Activated B cell treated with CpG ODN at 0.5 μM for 24 hours (primary cell): ENCODE measurements around the gene TMSB4X. TPM values are rescaled to one million over a fixed set of nuclear protein-coding genes. Genes with fewer than 3 reads are reported as not detected.

Source experiments
- ATAC-seq: fragments of 200-7000 bp; cut with Tn5 transposase; one replicate; pipeline ENCODE4 v1.10.0; 2021; ENCODE audit warnings: low read depth, mild to moderate bottlenecking, moderate library complexity
- CTCF ChIA-PET: fragments of 350-600 bp; sonication (Branson Sonifier 250); formaldehyde crosslinking; loops from one replicate; lab custom pipeline; 2021; ENCODE audit warnings: antibody characterized with exemption; lab: Charles Lee
- POLR2A ChIA-PET: fragments of 350-600 bp; sonication (Branson Sonifier 250); formaldehyde crosslinking; loops from one replicate; lab custom pipeline; 2021; ENCODE audit warnings: antibody characterized with exemption; lab: Charles Lee
- DNase-seq: peaks from one replicate; pipeline ENCODE4 v3.0.0; 2022
- H3K27ac Mint-ChIP-seq: one replicate; pipeline ENCODE4 v1.8.0; 2020; ENCODE audit warnings: mixed read lengths
- H3K27me3 Mint-ChIP-seq: one replicate; pipeline ENCODE4 v1.8.0; 2021; ENCODE audit warnings: mixed read lengths
- H3K36me3 Mint-ChIP-seq: one replicate; pipeline ENCODE4 v1.8.0; 2021; ENCODE audit warnings: low read depth, mixed read lengths
- H3K4me1 Mint-ChIP-seq: one replicate; pipeline ENCODE4 v1.8.0; 2021; ENCODE audit warnings: mixed read lengths
- H3K4me3 Mint-ChIP-seq: one replicate; pipeline ENCODE4 v1.8.0; 2020; ENCODE audit warnings: mild to moderate bottlenecking, mixed read lengths
- H3K9me3 Mint-ChIP-seq: one replicate; pipeline ENCODE4 v1.8.0; 2020; ENCODE audit warnings: mixed read lengths
- intact Hi-C: fragments of 100-400 bp; cut with micrococcal nuclease; formaldehyde crosslinking; loops from one replicate; pipeline ENCODE4 v1.15.1; 2024
- total RNA-seq: library from RNA; stranded (reverse); gene quantifications from 2 replicates; pipeline ENCODE4 v1.2.3, GENCODE V29; 2022
- TF ChIP-seq, protein P1 (sequence below): fragments of 200-600 bp; IDR thresholded peaks from one replicate; pipeline ENCODE4 v1.8.0; 2022; ENCODE audit warnings: antibody characterized with exemption, mild to moderate bottlenecking

TMSB4X gene
- total RNA-seq, result 5,922 and 6,273 TPM in 2 replicates

DNA sequence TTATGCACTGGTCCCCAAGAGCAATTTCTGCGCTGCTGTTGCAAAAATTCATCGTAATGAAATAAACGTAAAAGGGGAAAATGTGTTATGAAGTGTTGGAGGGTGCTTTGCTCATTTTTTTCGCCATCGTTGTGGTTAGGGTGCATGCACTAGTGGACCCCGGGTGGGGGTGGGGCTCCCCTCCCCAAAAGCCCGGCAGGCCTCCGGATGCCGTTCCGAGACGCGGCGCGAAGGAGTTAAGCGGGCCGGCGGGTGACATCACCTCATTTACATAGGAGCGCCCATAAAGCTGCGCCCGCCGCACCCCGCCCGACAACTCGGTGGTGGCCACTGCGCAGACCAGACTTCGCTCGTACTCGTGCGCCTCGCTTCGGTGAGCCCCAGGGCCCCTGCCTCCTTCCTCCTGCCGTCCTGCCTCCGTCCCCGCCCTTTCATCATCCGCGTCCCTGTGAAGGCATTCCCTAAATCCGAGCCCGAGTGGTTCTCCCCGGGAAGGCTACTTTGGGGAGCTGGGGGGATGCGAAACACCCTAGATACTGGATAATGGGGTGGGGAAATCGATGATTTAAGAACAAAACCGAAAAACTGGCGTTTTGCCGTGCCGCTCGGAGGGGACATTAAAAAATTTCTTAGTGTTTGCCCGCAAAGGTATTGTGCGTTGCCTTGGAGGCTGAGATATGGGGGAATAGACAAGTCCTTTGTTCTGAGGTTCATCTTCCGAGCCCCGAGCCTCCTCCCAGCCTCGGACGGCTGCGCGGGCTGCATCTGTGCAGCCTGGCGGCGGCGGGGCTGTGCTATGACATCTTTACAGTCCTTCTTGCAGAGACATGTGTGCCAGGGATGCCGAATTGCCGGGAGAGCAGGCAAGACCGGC lies at the start of gene TMSB4X:
TMSB4X (plus strand) TSS at position 315 of the 874 bp plus-strand sequence.
- H3K4me1 Mint-ChIP-seq, result peaks cover 58% of the 10 kb centered on the region
- H3K36me3 Mint-ChIP-seq, result peaks cover 37% of the 10 kb centered on the region

DNA sequence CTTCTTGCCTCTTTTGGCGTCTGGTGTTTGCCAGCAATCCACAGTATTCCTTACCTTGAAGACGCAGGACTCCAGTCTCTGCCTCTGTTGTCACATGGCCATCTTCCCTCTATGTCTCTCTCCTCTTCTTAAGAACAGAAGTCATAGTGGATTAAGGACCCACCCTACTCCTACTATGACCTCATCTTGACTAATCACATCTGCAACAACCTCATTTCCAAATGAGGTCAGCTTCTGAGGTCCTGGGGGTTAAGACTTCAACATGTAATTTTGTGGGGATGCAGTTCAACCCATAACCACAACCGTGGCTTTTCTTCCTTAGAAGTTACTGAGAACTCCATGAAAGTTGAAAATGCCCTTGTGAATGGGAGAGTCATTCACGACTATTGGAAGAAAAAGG lies 45.2 kb upstream of the TMSB4X start:
- CTCF ChIA-PET, result no interaction called here
- intact Hi-C loops, result no loop called here
- H3K4me1 Mint-ChIP-seq, result no peaks in the 10 kb centered on the region
- no peaks in the 10 kb centered on the region for H3K27me3 Mint-ChIP-seq
- H3K9me3 Mint-ChIP-seq, result no peaks in the 10 kb centered on the region
- POLR2A ChIA-PET, result no interaction called here
- no peak overlapping the region for H3K4me3 Mint-ChIP-seq
- TF ChIP-seq, protein P1, sequence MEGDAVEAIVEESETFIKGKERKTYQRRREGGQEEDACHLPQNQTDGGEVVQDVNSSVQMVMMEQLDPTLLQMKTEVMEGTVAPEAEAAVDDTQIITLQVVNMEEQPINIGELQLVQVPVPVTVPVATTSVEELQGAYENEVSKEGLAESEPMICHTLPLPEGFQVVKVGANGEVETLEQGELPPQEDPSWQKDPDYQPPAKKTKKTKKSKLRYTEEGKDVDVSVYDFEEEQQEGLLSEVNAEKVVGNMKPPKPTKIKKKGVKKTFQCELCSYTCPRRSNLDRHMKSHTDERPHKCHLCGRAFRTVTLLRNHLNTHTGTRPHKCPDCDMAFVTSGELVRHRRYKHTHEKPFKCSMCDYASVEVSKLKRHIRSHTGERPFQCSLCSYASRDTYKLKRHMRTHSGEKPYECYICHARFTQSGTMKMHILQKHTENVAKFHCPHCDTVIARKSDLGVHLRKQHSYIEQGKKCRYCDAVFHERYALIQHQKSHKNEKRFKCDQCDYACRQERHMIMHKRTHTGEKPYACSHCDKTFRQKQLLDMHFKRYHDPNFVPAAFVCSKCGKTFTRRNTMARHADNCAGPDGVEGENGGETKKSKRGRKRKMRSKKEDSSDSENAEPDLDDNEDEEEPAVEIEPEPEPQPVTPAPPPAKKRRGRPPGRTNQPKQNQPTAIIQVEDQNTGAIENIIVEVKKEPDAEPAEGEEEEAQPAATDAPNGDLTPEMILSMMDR, result no peak
- DNase-seq, result no peak
- H3K27ac Mint-ChIP-seq, result no peak overlapping the region
- no peak for ATAC-seq
- H3K36me3 Mint-ChIP-seq, result no peaks in the 10 kb centered on the region

More for the DNA sequence above, at the start of gene TMSB4X:
- ChIA-PET POLR2A (interaction anchor here (0.5 to 20.9 kb wide), 26 partner anchors 7 to 849 kb away, joined by 3 to 931 read pairs (median 5); partner anchors contain the start of genes OFD1, RAB9A and TRAPPC2), CTCF (interaction anchor here (0.9 to 8.0 kb wide), 6 partner anchors 19 to 117 kb away, joined by 3 to 54 read pairs (median 24); no protein-coding TSS in a partner anchor)
- intact Hi-C loops, result loop anchor here (1.0 to 10.0 kb wide), 2 partner anchors 370 to 512 kb away; no protein-coding TSS in a partner anchor
- Mint-ChIP-seq H3K27me3 (no peaks in the 10 kb centered on the region), H3K4me3 (peak within 1 kb of the TSS; percentile 94), H3K9me3 (no peaks in the 10 kb centered on the region), H3K27ac (peak within 1 kb of the TSS; percentile 97)
- DNase-seq (peak; percentile 75), ATAC-seq (peak; percentile 46)
- TF ChIP-seq, protein P1, result no peak

DNA sequence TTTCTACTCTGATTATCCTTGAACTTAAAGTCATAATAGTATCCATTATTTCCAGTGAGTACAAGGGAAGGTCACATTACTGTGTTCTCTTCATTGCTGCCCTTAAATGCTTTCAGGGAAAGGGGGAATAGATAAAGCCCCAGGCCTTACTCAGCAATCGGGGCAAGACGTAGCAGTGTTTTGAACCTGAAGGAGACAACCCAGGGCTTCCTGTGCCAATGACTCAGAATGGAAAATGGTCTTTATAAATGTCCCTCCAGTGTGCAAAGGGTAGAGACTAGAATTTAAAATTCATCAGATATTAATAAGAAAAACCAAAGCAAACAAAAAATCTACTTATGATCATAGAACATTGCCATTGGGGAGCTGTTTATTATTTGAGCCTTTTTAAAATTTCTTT lies 44.8 kb upstream of the TMSB4X start:
- Mint-ChIP-seq H3K27me3 (no peaks in the 10 kb centered on the region), H3K4me3 (no peak overlapping the region), H3K9me3 (no peaks in the 10 kb centered on the region), H3K27ac (no peak overlapping the region), H3K36me3 (no peaks in the 10 kb centered on the region), H3K4me1 (no peaks in the 10 kb centered on the region)
- POLR2A ChIA-PET, result no interaction called here
- no peak for DNase-seq
- ATAC-seq, result no peak
- intact Hi-C loops, result no loop called here
- CTCF ChIA-PET, result no interaction called here
- TF ChIP-seq, protein P1, result no peak

DNA sequence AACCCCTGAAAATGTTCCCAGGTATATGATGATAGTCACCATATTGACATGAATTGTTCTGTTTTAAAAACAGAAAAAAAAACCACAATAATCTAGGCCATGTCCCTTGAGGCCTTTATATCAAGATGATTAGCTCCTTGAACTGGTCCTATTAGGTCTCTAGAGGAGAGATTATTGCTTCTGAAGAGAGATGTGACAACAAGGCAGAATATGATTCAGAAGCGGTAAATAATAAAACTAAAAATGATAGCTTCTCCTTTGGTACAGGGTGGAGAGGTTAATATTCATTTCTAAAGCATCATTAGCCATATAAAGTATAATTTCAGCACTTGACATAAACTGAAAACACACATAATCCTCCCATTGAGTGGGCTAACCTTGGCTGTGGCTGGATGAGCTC lies 42.7 kb upstream of the TMSB4X start:
- TF ChIP-seq, protein P1, result no peak
- DNase-seq (no peak), ATAC-seq (no peak)
- CTCF ChIA-PET, result no interaction called here
- intact Hi-C loops, result no loop called here
- Mint-ChIP-seq H3K36me3 (no peaks in the 10 kb centered on the region), H3K9me3 (no peaks in the 10 kb centered on the region), H3K27me3 (no peaks in the 10 kb centered on the region), H3K4me3 (no peak overlapping the region), H3K4me1 (no peaks in the 10 kb centered on the region), H3K27ac (no peak overlapping the region)
- POLR2A ChIA-PET, result no interaction called here

DNA sequence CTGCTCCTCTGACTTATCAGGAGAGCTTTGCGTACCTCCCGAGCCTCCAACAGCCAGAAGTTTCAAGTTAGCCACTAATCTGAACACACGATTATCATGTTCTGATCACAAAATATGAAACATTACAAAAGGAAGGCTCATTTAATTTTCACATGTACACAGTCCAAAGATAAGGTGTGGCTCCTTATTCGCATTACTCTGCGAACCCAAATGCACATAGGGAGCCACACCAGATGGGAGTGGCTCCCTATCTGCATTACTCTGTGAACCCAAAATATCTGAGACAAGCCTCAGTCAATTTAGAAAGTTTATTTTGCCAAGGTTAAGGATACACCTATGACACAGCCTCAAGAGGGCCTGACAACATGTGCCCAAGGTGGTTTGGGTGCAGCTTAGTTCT lies 40.1 kb upstream of the TMSB4X start:
- DNase-seq, result no peak
- ChIA-PET POLR2A (no interaction called here), CTCF (no interaction called here)
- Mint-ChIP-seq H3K27me3 (no peaks in the 10 kb centered on the region), H3K36me3 (no peaks in the 10 kb centered on the region), H3K27ac (no peak overlapping the region), H3K4me1 (no peaks in the 10 kb centered on the region), H3K9me3 (no peaks in the 10 kb centered on the region), H3K4me3 (no peak overlapping the region)
- no peak for ATAC-seq
- intact Hi-C loops, result no loop called here
- TF ChIP-seq, protein P1, result no peak
